ENCODE data around the gene SET. TPM values are rescaled to one million over a fixed set of nuclear protein-coding genes. Genes with fewer than 3 reads are reported as not detected.

Gene SET
- total and polyA plus RNA-seq, 2 donors = 157 to 382 TPM

DNA sequence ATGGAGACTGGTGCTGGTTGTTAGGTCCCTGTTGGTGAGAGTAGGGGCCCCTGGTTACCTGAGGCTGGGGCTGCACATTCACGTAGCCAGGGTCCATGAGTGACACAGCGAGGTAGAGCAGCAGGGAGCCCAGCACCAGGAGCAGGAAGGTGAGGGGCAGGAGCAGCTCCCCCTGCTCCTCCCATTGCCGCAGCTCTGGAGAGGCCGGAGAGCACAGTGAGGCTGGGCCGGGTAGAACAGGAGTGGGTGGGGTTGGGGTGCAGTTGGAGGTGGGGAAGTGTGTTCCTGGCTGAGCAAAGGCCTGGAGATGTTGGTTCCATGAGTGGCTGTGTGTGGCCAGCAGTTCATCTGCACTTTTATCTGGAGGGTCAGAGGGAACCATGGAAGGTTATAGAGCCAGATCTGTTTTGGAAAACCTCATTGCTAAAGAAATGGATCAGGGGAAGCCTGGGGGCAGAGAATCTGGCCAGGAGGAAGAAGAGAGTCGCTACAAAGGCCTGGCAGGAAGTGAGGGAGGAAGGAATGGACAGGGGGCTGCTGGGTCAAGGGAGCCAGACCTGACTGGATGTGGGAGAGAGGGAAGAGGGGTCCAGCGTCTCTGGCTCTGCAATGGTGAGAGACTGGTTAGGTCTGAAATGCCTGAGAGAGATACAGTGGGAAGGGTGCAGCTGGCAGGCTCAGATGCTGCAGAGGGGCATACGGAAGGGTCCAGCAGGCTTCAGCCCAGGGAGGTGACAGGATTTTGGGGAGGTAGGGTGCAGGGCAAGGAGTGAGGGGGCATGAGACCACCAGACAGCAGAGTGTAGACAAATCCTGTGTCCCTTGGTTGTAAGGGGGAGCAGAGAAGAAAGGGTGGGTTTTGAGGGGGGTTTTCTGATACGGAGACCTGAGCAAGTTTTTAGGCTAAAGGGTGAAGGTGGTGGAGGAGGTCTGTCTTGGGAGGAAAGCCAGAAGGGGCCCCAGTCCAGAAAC, 33.6 kb downstream of the SET start:
- DNase-seq (ENCODE audit: extremely low spot score) = no peak
- Histone ChIP-seq H3K4me3 (ENCODE audit: low read depth, low read length) (no peak overlapping the region), H3K27ac (ENCODE audit: low read depth) (no peak overlapping the region), H3K36me3 (ENCODE audit: insufficient read depth) (no peaks in the 10 kb centered on the region), H3K4me1 (ENCODE audit: insufficient read depth) (no peaks in the 10 kb centered on the region)
- whole genome bisulfite sequencing = 61% methylated on average over 9 of the region's 9 CpGs

- DNase-seq (ENCODE audit: extremely low spot score) = no peak
- WGBS = 43% methylated on average over 7 of the region's 7 CpGs
- Histone ChIP-seq H3K36me3 (ENCODE audit: insufficient read depth) (no peaks in the 10 kb centered on the region), H3K4me1 (ENCODE audit: insufficient read depth) (no peaks in the 10 kb centered on the region), H3K4me3 (ENCODE audit: low read depth, low read length) (peak overlapping the region; percentile 64), H3K27ac (ENCODE audit: low read depth) (peak overlapping the region; percentile 69)
These were observed 34.4 kb downstream of the SET start for GRCh38 chr9:128723352-128723865.

GRCh38 chr9:128723866-128724743, 35.1 kb downstream of the SET start, which contains the start of gene ZDHHC12:
TSS of gene ZDHHC12 (minus strand) at chr9:128724127. CDS start at chr9:128724093, 34 bp downstream.
- H3K4me1 ChIP-seq (ENCODE audit: insufficient read depth) = no peaks in the 10 kb centered on the region
- H3K27ac ChIP-seq (ENCODE audit: low read depth) = peak within 1 kb of the TSS; percentile 69
- peak; percentile 77 for DNase-seq (ENCODE audit: extremely low spot score)
- 2% methylated on average over 68 of the region's 68 CpGs for whole genome bisulfite sequencing
- H3K4me3 ChIP-seq (ENCODE audit: low read depth, low read length) = peak within 1 kb of the TSS; percentile 64
- H3K36me3 ChIP-seq (ENCODE audit: insufficient read depth) = no peaks in the 10 kb centered on the region

GRCh38 chr9:128724744-128725211, 35.8 kb downstream of the SET start:
- Histone ChIP-seq H3K4me3 (ENCODE audit: low read depth, low read length) (peak overlapping the region; percentile 64), H3K27ac (ENCODE audit: low read depth) (no peak overlapping the region), H3K4me1 (ENCODE audit: insufficient read depth) (no peaks in the 10 kb centered on the region), H3K36me3 (ENCODE audit: insufficient read depth) (no peaks in the 10 kb centered on the region)
- WGBS = 22% methylated on average over 10 of the region's 10 CpGs
- no peak for DNase-seq (ENCODE audit: extremely low spot score)

- 85% methylated on average over 5 of the region's 5 CpGs for WGBS
These were observed 38.7 kb downstream of the SET start for GRCh38 chr9:128727640-128728248.

GRCh38 chr9:128728298-128728697, 39.3 kb downstream of the SET start:
- H3K36me3 ChIP-seq (ENCODE audit: insufficient read depth) = no peaks in the 10 kb centered on the region
- H3K27ac ChIP-seq (ENCODE audit: low read depth) = no peak overlapping the region
- H3K4me1 ChIP-seq (ENCODE audit: insufficient read depth) = no peaks in the 10 kb centered on the region
- no peak overlapping the region for H3K4me3 ChIP-seq (ENCODE audit: low read depth, low read length)
- WGBS = 62% methylated on average over 7 of the region's 7 CpGs
- DNase-seq (ENCODE audit: extremely low spot score) = no peak

More at GRCh38 chr9:128727640-128728248, 38.7 kb downstream of the SET start:
- no peak for DNase-seq (ENCODE audit: extremely low spot score)
- no peaks in the 10 kb centered on the region for H3K36me3 ChIP-seq (ENCODE audit: insufficient read depth)
- no peak overlapping the region for H3K27ac ChIP-seq (ENCODE audit: low read depth)
- H3K4me1 ChIP-seq (ENCODE audit: insufficient read depth) = no peaks in the 10 kb centered on the region
- H3K4me3 ChIP-seq (ENCODE audit: low read depth, low read length) = no peak overlapping the region

- Histone ChIP-seq H3K4me1 (ENCODE audit: insufficient read depth) (no peaks in the 10 kb centered on the region), H3K36me3 (ENCODE audit: insufficient read depth) (no peaks in the 10 kb centered on the region), H3K27ac (ENCODE audit: low read depth) (no peak overlapping the region), H3K4me3 (ENCODE audit: low read depth, low read length) (no peak overlapping the region)
- DNase-seq (ENCODE audit: extremely low spot score) = no peak
- 71% methylated on average over 5 of the region's 5 CpGs for WGBS
These were observed 40.3 kb downstream of the SET start for GRCh38 chr9:128729302-128729701.

- Histone ChIP-seq H3K4me3 (ENCODE audit: low read depth, low read length) (no peak overlapping the region), H3K4me1 (ENCODE audit: insufficient read depth) (no peaks in the 10 kb centered on the region), H3K27ac (ENCODE audit: low read depth) (no peak overlapping the region), H3K36me3 (ENCODE audit: insufficient read depth) (no peaks in the 10 kb centered on the region)
- DNase-seq (ENCODE audit: extremely low spot score) = no peak
- WGBS = 89% methylated on average over 27 of the region's 27 CpGs
These were observed 40.9 kb downstream of the SET start for GRCh38 chr9:128729766-128730517.

- no peaks in the 10 kb centered on the region for H3K36me3 ChIP-seq (ENCODE audit: insufficient read depth)
- no peak for DNase-seq (ENCODE audit: extremely low spot score)
- WGBS = 86% methylated on average over 13 of the region's 13 CpGs
These were observed 42.1 kb downstream of the SET start for GRCh38 chr9:128731093-128731492.

DNA sequence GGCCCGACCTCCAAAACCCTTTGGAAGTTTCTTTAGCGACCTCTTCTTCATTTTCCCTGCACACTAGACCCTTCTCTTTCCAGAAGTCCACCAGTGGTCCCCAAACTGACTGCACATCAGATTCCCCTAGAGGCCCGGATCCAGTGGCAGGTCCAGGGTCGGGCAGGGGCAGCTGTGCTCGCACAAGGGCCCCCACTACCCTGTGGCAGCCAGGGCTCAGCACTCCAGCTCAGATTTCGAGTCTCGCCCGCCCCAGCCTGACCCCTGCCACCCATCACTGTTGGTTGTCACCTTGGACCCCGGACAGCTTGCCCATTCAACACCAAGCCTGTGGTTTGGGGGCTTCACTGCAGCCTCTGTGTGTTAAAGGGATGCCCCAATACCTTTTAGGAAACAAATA, 42.7 kb downstream of the SET start:
- whole genome bisulfite sequencing = 86% methylated on average over 9 of the region's 9 CpGs
- Histone ChIP-seq H3K4me1 (ENCODE audit: insufficient read depth) (no peaks in the 10 kb centered on the region), H3K27ac (ENCODE audit: low read depth) (no peak overlapping the region), H3K4me3 (ENCODE audit: low read depth, low read length) (no peak overlapping the region), H3K36me3 (ENCODE audit: insufficient read depth) (no peaks in the 10 kb centered on the region)
- DNase-seq (ENCODE audit: extremely low spot score) = no peak

More at GRCh38 chr9:128731093-128731492, 42.1 kb downstream of the SET start:
- Histone ChIP-seq H3K4me3 (ENCODE audit: low read depth, low read length) (no peak overlapping the region), H3K4me1 (ENCODE audit: insufficient read depth) (no peaks in the 10 kb centered on the region), H3K27ac (ENCODE audit: low read depth) (no peak overlapping the region)

- no peak overlapping the region for H3K27ac ChIP-seq (ENCODE audit: low read depth)
- H3K4me3 ChIP-seq (ENCODE audit: low read depth, low read length) = no peak overlapping the region
- 90% methylated on average over 13 of the region's 13 CpGs for WGBS
- DNase-seq (ENCODE audit: extremely low spot score) = no peak
- no peaks in the 10 kb centered on the region for H3K4me1 ChIP-seq (ENCODE audit: insufficient read depth)
- no peaks in the 10 kb centered on the region for H3K36me3 ChIP-seq (ENCODE audit: insufficient read depth)
These were observed 43.6 kb downstream of the SET start for GRCh38 chr9:128732576-128732975.

GRCh38 chr9:128733256-128733655, 44.2 kb downstream of the SET start:
- no peak overlapping the region for H3K27ac ChIP-seq (ENCODE audit: low read depth)
- H3K36me3 ChIP-seq (ENCODE audit: insufficient read depth) = no peaks in the 10 kb centered on the region
- no peaks in the 10 kb centered on the region for H3K4me1 ChIP-seq (ENCODE audit: insufficient read depth)
- no peak overlapping the region for H3K4me3 ChIP-seq (ENCODE audit: low read depth, low read length)
- DNase-seq (ENCODE audit: extremely low spot score) = peak; percentile 6
- 29% methylated on average over 9 of the region's 9 CpGs for WGBS
